GM12865 (cell line): ENCODE measurements around the gene SFI1.

Experiments
- DNase-seq: peaks from one replicate; pipeline ENCODE4 v3.0.0; 2010; ENCODE audit warnings: low read depth
- H3K4me3 ChIP-seq: 2 replicates; pipeline ENCODE4 v1.5.1; 2011; ENCODE audit warnings: mild to moderate bottlenecking, low read depth, low read length, control low read depth
- CTCF ChIP-seq: IDR thresholded peaks from 2 replicates; pipeline ENCODE4 v1.5.1; 2011; ENCODE audit warnings: low read length, control low read depth, low read depth, inconsistent platforms; ENCODE audit not compliant: insufficient read depth; ENCODE audit errors: missing control alignments

SFI1 gene

GRCh38 chr22:31567702-31568101 is 71.4 kb downstream of the SFI1 start:
- no peak overlapping the region for H3K4me3 ChIP-seq

GRCh38 chr22:31569126-31569525 is 72.8 kb downstream of the SFI1 start:
- DNase-seq, result no peak
- no peak for TF ChIP-seq CTCF
- no peak overlapping the region for H3K4me3 ChIP-seq

More at GRCh38 chr22:31567702-31568101, 71.4 kb downstream of the SFI1 start:
- no peak for TF ChIP-seq CTCF
- no peak for DNase-seq

GRCh38 chr22:31572939-31573338 is 76.6 kb downstream of the SFI1 start:
- TF ChIP-seq CTCF, result no peak
- H3K4me3 ChIP-seq, result no peak overlapping the region
- no peak for DNase-seq

GRCh38 chr22:31574055-31574670 is 77.8 kb downstream of the SFI1 start:
- TF ChIP-seq CTCF, result no peak
- H3K4me3 ChIP-seq, result no peak overlapping the region

GRCh38 chr22:31575190-31575589 is 78.9 kb downstream of the SFI1 start:
- no peak for TF ChIP-seq CTCF
- DNase-seq, result no peak
- H3K4me3 ChIP-seq, result no peak overlapping the region

More at GRCh38 chr22:31574055-31574670, 77.8 kb downstream of the SFI1 start:
- DNase-seq, result no peak

- no peak for TF ChIP-seq CTCF
- no peak overlapping the region for H3K4me3 ChIP-seq
- DNase-seq, result no peak
These were observed 81.4 kb downstream of the SFI1 start for GRCh38 chr22:31577711-31578110.

- no peak for TF ChIP-seq CTCF
These were observed 81.8 kb downstream of the SFI1 start for GRCh38 chr22:31578171-31578570.

More at GRCh38 chr22:31578171-31578570, 81.8 kb downstream of the SFI1 start:
- DNase-seq, result no peak
- no peak overlapping the region for H3K4me3 ChIP-seq
